HEK293T (cell line): ENCODE data around the gene SEC11A.
"Not testable (repeated sequence)": the region's sequence is repeated elsewhere in the genome, so short reads cannot be mapped to it uniquely, and the experiment has no call there.

Source experiments
- CTCF ChIA-PET: fragments of 350-600 bp; formaldehyde crosslinking; extraction: SDS; loops from one replicate; lab custom pipeline; 2021; ENCODE audit warnings: antibody characterized with exemption, inconsistent platforms; lab: Yijun Ruan, JAX
- POLR2A ChIA-PET: fragments of 350-600 bp; formaldehyde crosslinking; extraction: SDS; loops from one replicate; lab custom pipeline; 2020; ENCODE audit warnings: antibody characterized with exemption, inconsistent platforms; lab: Yijun Ruan, JAX
- DNase-seq: peaks from one replicate; pipeline ENCODE4 v3.0.0; 2012; ENCODE audit warnings: mixed read lengths; ENCODE audit errors: extremely low spot score
- ARNT ChIP-seq: fragments of 450-650 bp; IDR thresholded peaks from 2 replicates; pipeline ENCODE4 v1.6.1; 2017; ENCODE audit warnings: mild to moderate bottlenecking
- BHLHE40 ChIP-seq: fragments of 450-650 bp; IDR thresholded peaks from 2 replicates; pipeline ENCODE4 v1.6.1; 2016; ENCODE audit warnings: mild to moderate bottlenecking, moderate library complexity, borderline replicate concordance
- CTBP1 ChIP-seq: fragments of 450-650 bp; IDR thresholded peaks from 2 replicates; pipeline ENCODE4 v1.6.1; 2016; ENCODE audit warnings: borderline replicate concordance
- ELF4 ChIP-seq: fragments of 450-650 bp; IDR thresholded peaks from 2 replicates; pipeline ENCODE4 v1.6.1; 2017; ENCODE audit warnings: antibody characterized with exemption
- FOXA1 ChIP-seq: fragments of 450-650 bp; IDR thresholded peaks from 2 replicates; pipeline ENCODE4 v1.6.1; 2016; ENCODE audit warnings: mild to moderate bottlenecking
- FOXK2 ChIP-seq: fragments of 450-650 bp; IDR thresholded peaks from 2 replicates; pipeline ENCODE4 v1.6.1; 2016; ENCODE audit warnings: mild to moderate bottlenecking
- FOXM1 ChIP-seq: fragments of 450-650 bp; IDR thresholded peaks from 2 replicates; pipeline ENCODE4 v1.6.1; 2017; ENCODE audit warnings: mild to moderate bottlenecking, borderline replicate concordance
- HDGF ChIP-seq: fragments of 450-650 bp; IDR thresholded peaks from 2 replicates; pipeline ENCODE4 v1.6.1; 2017; ENCODE audit warnings: antibody characterized with exemption, borderline replicate concordance
- L3MBTL2 ChIP-seq: fragments of 450-650 bp; conservative IDR thresholded peaks from 2 replicates; pipeline ENCODE4 v1.6.1; 2016; ENCODE audit warnings: mild to moderate bottlenecking
- LEF1 ChIP-seq: fragments of 450-650 bp; IDR thresholded peaks from 2 replicates; pipeline ENCODE4 v1.6.1; 2017; ENCODE audit warnings: mild to moderate bottlenecking, borderline replicate concordance
- NFRKB ChIP-seq: fragments of 450-650 bp; IDR thresholded peaks from 2 replicates; pipeline ENCODE4 v1.6.1; 2016; ENCODE audit warnings: mild to moderate bottlenecking, moderate library complexity
- SP1 ChIP-seq: fragments of 450-650 bp; IDR thresholded peaks from 2 replicates; pipeline ENCODE4 v1.6.1; 2017
- SUZ12 ChIP-seq: fragments of 450-650 bp; IDR thresholded peaks from 2 replicates; pipeline ENCODE4 v1.6.1; 2016; ENCODE audit warnings: mild to moderate bottlenecking
- TARDBP ChIP-seq: fragments of 450-650 bp; IDR thresholded peaks from 2 replicates; pipeline ENCODE4 v1.6.1; 2016
- ZNF384 ChIP-seq: fragments of 450-650 bp; IDR thresholded peaks from 2 replicates; pipeline ENCODE4 v1.6.1; 2016
- TF ChIP-seq, protein P1 (sequence below): fragments of 450-650 bp; IDR thresholded peaks from 2 replicates; pipeline ENCODE4 v1.6.1; 2016

SEC11A gene

DNA sequence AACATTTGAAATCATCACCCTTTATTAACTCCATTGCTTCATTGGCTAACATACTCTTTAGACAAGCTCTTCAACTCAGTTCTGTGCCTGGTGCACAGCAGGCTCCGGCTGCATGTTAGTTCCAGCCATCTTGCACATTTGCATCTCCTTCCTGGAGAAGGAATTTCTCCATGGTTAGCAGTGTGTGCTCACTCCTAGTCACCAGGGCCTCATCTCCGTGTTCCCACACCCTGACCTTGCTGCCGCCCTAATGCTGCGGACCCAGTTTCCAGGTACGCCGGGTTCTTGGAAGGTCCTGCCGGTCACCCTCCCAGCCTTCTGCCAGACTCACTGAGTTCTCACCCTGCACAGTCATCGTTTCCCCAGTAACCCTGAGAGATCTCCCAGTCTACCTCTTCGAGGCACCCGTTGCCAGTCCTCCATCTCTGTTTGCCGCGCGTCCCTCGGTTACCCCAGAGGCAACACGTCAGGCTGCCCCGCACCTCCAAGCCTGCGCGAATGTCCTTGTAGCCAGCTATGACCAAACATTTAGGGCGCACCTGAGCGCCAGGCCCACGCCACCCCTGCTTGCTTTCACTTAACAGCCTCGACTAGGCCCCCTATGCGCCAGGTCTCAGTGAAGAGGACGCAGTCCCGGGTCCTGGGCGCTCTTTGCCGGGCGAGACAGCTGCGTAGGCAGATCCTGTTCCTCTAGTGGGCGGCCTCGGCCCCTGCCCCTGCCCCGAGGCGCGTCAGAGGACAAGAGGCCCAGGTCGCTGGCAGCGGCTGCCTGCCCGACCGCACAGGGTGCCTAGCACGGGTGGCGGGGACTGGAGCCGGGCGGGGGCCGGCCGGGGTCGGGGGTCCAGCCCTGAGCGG lies 31.7 kb upstream of the SEC11A start:
- DNase-seq: peak; percentile 76
- TF ChIP-seq BHLHE40: no peak
- TF ChIP-seq HDGF: no peak
- peak; percentile 47; the same call in 1 of the 2 replicates for TF ChIP-seq L3MBTL2
- ChIA-PET POLR2A (interaction anchor here (1.2 to 2.9 kb wide), 4 partner anchors 10 to 31 kb away, joined by 3 to 28 read pairs (median 5); partner anchors contain the start of gene SEC11A), CTCF (interaction anchor here (1.3 kb wide), 1 partner anchor 31 kb away, joined by 3 read pairs; the partner anchor contains the start of gene SEC11A)

DNA sequence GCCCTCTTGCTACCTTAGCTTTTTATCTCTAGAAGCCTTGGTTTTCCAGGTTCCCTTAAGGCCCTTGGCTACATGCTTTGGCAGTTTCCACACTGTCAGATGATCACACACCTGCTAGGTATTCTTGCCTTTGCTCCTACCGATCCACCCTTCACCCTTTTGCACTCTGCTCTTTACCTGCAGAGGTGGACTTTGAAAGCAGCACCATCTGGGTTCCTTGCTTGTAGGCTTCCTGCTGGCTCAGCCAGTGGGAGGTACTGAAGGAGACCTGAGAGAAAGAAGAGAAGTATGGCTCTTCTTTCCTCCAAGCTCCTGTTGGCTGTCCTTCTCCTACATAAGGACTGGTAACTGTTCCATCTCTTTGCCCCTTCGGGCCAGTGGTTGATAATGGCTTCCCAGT lies 25.2 kb upstream of the SEC11A start:
- CTCF ChIA-PET: interaction anchor here (1.1 kb wide), 1 partner anchor 26 kb away, joined by 3 read pairs; the partner anchor contains the start of gene SEC11A
- POLR2A ChIA-PET: no interaction called here

DNA sequence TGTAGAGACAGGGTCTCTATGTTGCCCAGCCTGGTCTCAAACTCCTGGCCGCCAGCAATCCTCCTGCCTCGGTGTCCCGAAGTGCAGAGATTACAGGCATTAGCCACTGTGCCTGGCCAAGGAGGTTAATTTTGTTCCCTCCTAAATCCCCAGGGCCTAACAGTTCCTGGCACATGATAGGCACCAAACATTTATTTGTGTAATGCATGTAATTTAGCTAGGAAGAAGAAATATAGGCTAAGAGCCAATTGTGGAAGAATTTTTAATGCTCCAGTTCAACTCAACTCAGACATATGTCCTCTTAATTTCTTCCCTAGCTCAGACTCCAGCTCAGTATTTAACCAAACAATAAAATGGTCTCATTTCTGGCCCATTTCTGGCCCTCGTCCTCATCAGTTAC lies 24.8 kb upstream of the SEC11A start:
- ChIA-PET CTCF (interaction anchor here (1.1 kb wide), 1 partner anchor 25 kb away, joined by 3 read pairs; the partner anchor contains the start of gene SEC11A), POLR2A (interaction anchor here (0.9 kb wide), 1 partner anchor 24 kb away, joined by 4 read pairs; no protein-coding TSS in a partner anchor)
- DNase-seq: no peak
- TF ChIP-seq FOXK2 (no peak), ARNT (no peak), TARDBP (no peak), ELF4 (no peak)

More for the DNA sequence above, 25.2 kb upstream of the SEC11A start:
- TF ChIP-seq L3MBTL2 (no peak), SUZ12 (no peak), ZNF384 (no peak), ARNT (no peak), HDGF (no peak), BHLHE40 (no peak), FOXK2 (no peak), CTBP1 (no peak), FOXA1 (no peak), ELF4 (no peak)
- DNase-seq: no peak

DNA sequence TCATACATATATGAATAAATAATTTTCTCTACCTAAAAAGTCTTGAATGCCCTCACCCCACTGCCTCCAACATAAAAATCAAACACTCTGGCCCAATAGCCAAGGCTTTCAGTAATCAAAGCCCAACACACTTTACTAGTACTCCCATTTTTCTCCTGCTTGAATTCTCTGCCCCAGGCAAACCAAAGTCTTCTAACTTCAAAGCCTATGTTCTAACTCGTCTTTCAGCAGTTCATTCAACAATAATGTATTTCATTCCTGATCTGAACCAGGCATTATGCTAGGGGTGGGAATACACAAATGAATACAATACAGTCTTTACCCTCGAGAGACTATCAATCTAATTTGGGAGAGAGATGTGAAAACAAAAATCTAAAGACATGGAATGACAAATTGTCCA lies 21.1 kb upstream of the SEC11A start:
- no peak for DNase-seq
- ChIA-PET POLR2A (interaction anchor here (1.0 to 3.5 kb wide), 2 partner anchors 10 to 22 kb away, joined by 5 to 25 read pairs; partner anchors contain the start of gene SEC11A), CTCF (no interaction called here)
- TF ChIP-seq HDGF: no peak
- no peak for TF ChIP-seq BHLHE40
- no peak for TF ChIP-seq CTBP1
- TF ChIP-seq FOXK2: no peak
- no peak for TF ChIP-seq LEF1
- no peak for TF ChIP-seq FOXA1
- TF ChIP-seq SP1: no peak

DNA sequence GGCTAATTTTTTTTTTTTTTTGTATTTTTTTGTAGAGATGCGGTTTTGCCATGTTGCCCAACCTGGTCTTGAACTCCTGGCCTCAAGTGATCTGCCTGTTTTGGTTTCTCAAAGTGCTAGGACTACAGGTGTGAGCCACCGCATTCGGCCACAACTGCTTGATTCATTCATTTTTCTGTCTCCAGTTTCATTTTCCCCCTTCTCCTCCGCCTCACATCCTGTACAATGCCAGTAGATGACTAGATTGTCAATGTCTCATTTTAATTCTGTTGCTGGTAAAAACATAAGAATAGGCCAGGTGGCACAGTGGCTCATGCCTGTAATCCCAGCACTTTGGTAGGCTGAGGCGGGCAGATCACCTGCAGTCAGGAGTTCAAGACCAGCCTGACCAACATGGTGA lies 20.4 kb upstream of the SEC11A start:
- ChIA-PET POLR2A (interaction anchor here (1.1 to 3.5 kb wide), 2 partner anchors 11 to 21 kb away, joined by 5 to 25 read pairs; partner anchors contain the start of gene SEC11A), CTCF (interaction anchor here (0.6 to 1.0 kb wide), 2 partner anchors 107 to 148 kb away, joined by 3 to 4 read pairs; no protein-coding TSS in a partner anchor)
- no peak for DNase-seq
- no peak for TF ChIP-seq ZNF384
- TF ChIP-seq, protein P1, sequence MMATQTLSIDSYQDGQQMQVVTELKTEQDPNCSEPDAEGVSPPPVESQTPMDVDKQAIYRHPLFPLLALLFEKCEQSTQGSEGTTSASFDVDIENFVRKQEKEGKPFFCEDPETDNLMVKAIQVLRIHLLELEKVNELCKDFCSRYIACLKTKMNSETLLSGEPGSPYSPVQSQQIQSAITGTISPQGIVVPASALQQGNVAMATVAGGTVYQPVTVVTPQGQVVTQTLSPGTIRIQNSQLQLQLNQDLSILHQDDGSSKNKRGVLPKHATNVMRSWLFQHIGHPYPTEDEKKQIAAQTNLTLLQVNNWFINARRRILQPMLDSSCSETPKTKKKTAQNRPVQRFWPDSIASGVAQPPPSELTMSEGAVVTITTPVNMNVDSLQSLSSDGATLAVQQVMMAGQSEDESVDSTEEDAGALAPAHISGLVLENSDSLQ: no peak
- TF ChIP-seq SP1: no peak
- no peak for TF ChIP-seq NFRKB
- TF ChIP-seq TARDBP: no peak
- no peak for TF ChIP-seq FOXA1
- no peak for TF ChIP-seq L3MBTL2
- TF ChIP-seq BHLHE40: no peak

DNA sequence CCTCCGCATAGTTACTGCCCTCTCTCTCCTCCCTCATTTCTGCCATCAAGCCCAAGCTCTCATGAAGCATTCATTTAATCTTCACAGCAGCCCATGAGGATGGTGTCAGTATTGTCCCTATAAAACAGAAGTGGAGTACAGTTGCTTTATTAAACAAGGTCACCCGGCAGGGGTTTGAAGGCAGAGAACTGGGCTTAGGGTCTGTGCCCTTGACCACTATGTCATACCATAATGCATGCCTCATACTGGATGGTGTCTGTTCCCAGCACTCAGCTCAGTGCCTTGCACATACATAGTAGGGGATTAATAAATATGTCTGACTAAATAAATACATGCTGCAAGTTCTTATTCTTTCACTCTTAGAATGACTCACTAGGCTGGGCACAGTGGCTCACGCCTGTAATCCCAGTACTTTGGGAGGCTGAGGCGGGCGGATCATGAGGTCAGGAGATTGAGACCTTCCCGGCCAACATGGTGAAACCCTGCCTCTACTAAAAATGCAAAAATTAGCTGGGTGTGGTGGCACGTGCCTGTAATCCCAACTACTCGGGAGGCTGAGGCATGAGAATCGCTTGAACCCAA lies 19.6 kb upstream of the SEC11A start:
- not testable (repeated sequence) for DNase-seq

DNA sequence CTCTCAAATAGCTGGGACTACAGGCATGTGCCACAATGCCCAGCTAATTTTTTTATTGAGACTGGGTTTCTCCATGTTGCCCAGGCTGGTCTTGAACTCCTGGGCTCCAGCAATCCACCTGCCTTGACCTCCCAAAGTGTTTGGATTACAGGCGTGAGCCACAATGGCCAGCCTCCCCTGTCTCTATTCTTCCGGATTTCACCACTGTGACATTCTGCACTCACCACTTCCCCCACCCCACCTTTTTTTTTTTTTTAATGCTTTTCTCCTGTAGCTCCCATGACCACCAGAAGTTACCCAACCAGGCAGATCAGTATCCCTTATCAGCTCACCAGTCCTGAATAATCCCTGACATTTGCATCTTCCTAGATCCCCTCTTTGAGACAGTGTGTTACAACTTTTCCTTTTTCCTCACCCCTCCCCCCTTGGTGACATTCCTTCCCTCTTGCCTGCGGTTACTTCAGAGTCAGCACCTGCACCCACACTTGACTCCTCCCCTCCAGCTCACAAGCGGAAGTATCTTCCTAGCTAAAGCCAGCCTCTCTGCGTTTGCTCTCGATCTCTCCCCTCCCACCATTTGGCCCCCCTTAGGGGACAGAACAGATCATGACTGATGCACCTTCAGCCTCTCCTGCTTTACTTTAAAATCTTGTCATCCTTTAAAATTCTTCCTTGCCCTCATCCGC lies 19.0 kb upstream of the SEC11A start:
- ChIA-PET CTCF (no interaction called here), POLR2A (interaction anchor here (0.6 to 3.5 kb wide), 5 partner anchors 11 to 80 kb away, joined by 3 to 25 read pairs (median 4); partner anchors contain the start of genes SEC11A and WDR73)
- TF ChIP-seq ZNF384 (peak; percentile 82), FOXM1 (no peak)
- peak; percentile 50 for DNase-seq

More for the DNA sequence above, 19.6 kb upstream of the SEC11A start:
- ChIA-PET POLR2A (interaction anchor here (0.9 to 3.5 kb wide), 5 partner anchors 10 to 81 kb away, joined by 3 to 25 read pairs (median 5); partner anchors contain the start of genes SEC11A and WDR73), CTCF (interaction anchor here (1.0 kb wide), 1 partner anchor 147 kb away, joined by 3 read pairs; no protein-coding TSS in a partner anchor)
